Ovary (tissue), 9 donors: ENCODE measurements around the gene DSCAML1. TPM values are rescaled to one million over a fixed set of nuclear protein-coding genes. Genes with fewer than 3 reads are reported as not detected.

Source experiments
- DNase-seq, 5 donors: peaks; one replicate each; pipeline ENCODE4 v3.0.0-alpha.2; 2019 to 2020
- H3K27ac ChIP-seq, 2 donors: fragments of 200-600 bp; one replicate each; pipeline versions ENCODE4 v1.5.1 to v1.8.0; 2019 to 2022
- H3K27me3 ChIP-seq: fragments of 200-600 bp; one replicate; pipeline ENCODE4 v1.8.0; 2022
- H3K36me3 ChIP-seq: fragments of 200-600 bp; sonication (generic); one replicate; pipeline ENCODE4 v1.5.1; 2019
- H3K4me1 ChIP-seq: one replicate; pipeline ENCODE4 v1.8.1; 2013; ENCODE audit warnings: mild to moderate bottlenecking, moderate library complexity; ENCODE audit not compliant: insufficient read depth
- H3K4me3 ChIP-seq: fragments of 200-600 bp; sonication (generic); one replicate; pipeline ENCODE4 v1.5.1; 2017
- H3K9me3 ChIP-seq, 2 donors: fragments of 200-600 bp in 1 of 2; sonication (generic) in 1 of 2; one replicate each; pipeline versions ENCODE4 v1.5.1 to v1.8.1; 2013 to 2019; ENCODE audit warnings: mild to moderate bottlenecking in 1 of 2, moderate library complexity in 1 of 2
- EP300 ChIP-seq: sonication (generic); formaldehyde crosslinking; IDR thresholded peaks from one replicate; pipeline ENCODE4 v1.6.1; 2017; ENCODE audit warnings: antibody characterized with exemption
- POLR2A ChIP-seq: fragments of 450-650 bp; IDR thresholded peaks from one replicate; pipeline ENCODE4 v1.6.1; 2017; ENCODE audit warnings: antibody characterized with exemption, mild to moderate bottlenecking, moderate library complexity
- WGBS, 3 donors: extraction: QIAGEN DNeasy Blood & Tissue Kit in 1 of 3; methylation state at CpG; one replicate each; pipeline versions ENCODE4 v1.1.5 to v1.1.7; 2013 to 2017; 5-methylcytosine and 5-hydroxymethylcytosine counted together
- intact Hi-C, 4 donors: fragments of 100-400 bp; cut with DNase I; formaldehyde crosslinking; loops; one replicate each; pipeline versions ENCODE4 v1.11.0 to v1.15.1; 2022 to 2023
- polyA plus RNA-seq, 2 donors: library from polyadenylated mRNA; stranded (reverse); fragments of 200-250 nt in 1 of 2; fragments of 350-450 nt in 1 of 2; fragmentation: Illumina TruSeq in 1 of 2; extraction: RNeasy Lipid Tissue Mini Kit (QIAGEN cat#74804) in 1 of 2; gene quantifications; one replicate each; pipeline ENCODE4 v1.2.3, GENCODE V29; 2013 to 2014
- total RNA-seq, 7 donors: library from RNA; depleted of rRNA in 2 of 7; stranded (reverse); fragments of >200 nt in 2 of 7; fragmentation: NEBNext Ultra II Directional in 3 of 7; extraction: Animal tissue kit (Norgen Biotek cat#: 25700) in 3 of 7; gene quantifications; one replicate each; pipeline versions ENCODE4 v1.1.0 to v1.2.4, GENCODE V29; 2016 to 2023
- TF ChIP-seq, protein P1 (sequence below), 3 donors: fragments of 450-650 bp in 2 of 3; fragments of 200-600 bp in 1 of 3; IDR thresholded peaks; one replicate each; pipeline versions ENCODE4 v1.5.1 to v1.8.0; 2016 to 2022; ENCODE audit warnings: antibody characterized with exemption in 3 of 3, mild to moderate bottlenecking in 1 of 3
- donor health status: DM: no; HTN: no; CAD: no; lungs with moderate emphysema.
- donor health status: DM: no; HTN: no; CAD: no.
- donor health status: Bipolar disorder and iron deficiency.
- donor health status: DM: yes; HTN: yes; CAD: no.
- donor health status: DM: no; HTN: no; CAD: no.
- donor health status: DM: yes; HTN: yes; CAD: no.

Gene DSCAML1
- total and polyA plus RNA-seq, 9 donors: 0.77 to 16.5 (median 10.6) TPM

DNA sequence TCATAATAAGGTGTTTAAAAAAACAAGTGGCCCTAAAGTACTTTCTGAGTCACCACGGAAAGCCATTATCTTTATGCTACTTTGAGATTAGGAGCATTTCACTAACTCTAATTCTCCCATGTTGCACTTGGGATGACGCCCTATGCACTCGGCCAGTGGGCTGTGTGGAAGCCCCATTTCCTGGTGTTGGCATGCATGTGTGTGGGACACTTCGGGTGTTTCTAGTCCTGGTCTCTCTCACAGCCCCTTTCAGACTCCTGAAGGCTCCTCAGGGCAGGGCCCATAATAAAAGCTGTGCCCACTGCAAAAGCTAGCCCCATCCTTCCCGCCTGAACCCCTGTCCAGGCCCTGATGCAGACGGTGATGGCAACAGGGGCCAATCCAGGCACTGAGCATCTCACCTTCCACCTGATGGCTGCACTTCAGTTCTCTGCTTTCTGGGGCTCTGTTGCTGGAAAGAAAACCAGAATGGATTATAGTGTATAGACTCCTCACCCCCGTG is 42.4 kb upstream of the DSCAML1 start:
- no peaks in the 10 kb centered on the region for H3K36me3 ChIP-seq
- DNase-seq: peak in 2 of 5 donors; percentile 7 to 10
- H3K27me3 ChIP-seq: no peaks in the 10 kb centered on the region
- TF ChIP-seq, protein P1, sequence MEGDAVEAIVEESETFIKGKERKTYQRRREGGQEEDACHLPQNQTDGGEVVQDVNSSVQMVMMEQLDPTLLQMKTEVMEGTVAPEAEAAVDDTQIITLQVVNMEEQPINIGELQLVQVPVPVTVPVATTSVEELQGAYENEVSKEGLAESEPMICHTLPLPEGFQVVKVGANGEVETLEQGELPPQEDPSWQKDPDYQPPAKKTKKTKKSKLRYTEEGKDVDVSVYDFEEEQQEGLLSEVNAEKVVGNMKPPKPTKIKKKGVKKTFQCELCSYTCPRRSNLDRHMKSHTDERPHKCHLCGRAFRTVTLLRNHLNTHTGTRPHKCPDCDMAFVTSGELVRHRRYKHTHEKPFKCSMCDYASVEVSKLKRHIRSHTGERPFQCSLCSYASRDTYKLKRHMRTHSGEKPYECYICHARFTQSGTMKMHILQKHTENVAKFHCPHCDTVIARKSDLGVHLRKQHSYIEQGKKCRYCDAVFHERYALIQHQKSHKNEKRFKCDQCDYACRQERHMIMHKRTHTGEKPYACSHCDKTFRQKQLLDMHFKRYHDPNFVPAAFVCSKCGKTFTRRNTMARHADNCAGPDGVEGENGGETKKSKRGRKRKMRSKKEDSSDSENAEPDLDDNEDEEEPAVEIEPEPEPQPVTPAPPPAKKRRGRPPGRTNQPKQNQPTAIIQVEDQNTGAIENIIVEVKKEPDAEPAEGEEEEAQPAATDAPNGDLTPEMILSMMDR (IDR thresholded peaks at IDR 0.05): no peak
- TF ChIP-seq EP300 (no peak), POLR2A (no peak)
- H3K4me1 ChIP-seq: peaks cover 3% of the 10 kb centered on the region
- no peak overlapping the region for H3K4me3 ChIP-seq
- no peak overlapping the region for H3K27ac ChIP-seq
- intact Hi-C loops: no loop called here
- H3K9me3 ChIP-seq: no peaks in the 10 kb centered on the region
- 80 to 83% (median 83%) methylated on average over 7 of the region's 7 CpGs for WGBS, 3 donors

DNA sequence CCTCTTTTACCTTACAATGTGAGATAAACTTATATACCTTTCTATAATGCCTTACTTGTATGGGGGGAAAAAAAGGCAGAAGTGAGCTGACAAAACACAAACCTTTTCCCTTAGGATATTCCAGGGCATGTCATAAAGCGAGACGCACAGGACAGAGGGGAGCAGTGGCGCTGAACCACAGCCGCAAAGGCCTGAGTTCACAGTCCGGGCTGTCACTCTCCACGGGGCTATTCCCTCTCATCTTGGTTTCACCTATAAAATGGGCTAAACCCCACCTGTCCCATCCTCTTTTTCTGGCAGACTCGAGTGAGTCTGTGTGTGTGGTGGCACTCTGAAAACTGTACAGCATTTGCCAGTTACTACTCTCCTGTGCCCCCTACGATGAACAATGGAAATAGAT is 41.9 kb upstream of the DSCAML1 start:
- DNase-seq: peak in 1 of 5 donors; percentile 3
- TF ChIP-seq, protein P1 (IDR thresholded peaks at IDR 0.05): no peak
- Histone ChIP-seq H3K9me3 (no peaks in the 10 kb centered on the region), H3K27ac (no peak overlapping the region), H3K4me3 (no peak overlapping the region), H3K27me3 (no peaks in the 10 kb centered on the region), H3K4me1 (peaks cover 4% of the 10 kb centered on the region), H3K36me3 (no peaks in the 10 kb centered on the region)
- 76 to 84% (median 82%) methylated on average over 8 of the region's 8 CpGs for WGBS, 3 donors
- intact Hi-C loops: no loop called here

DNA sequence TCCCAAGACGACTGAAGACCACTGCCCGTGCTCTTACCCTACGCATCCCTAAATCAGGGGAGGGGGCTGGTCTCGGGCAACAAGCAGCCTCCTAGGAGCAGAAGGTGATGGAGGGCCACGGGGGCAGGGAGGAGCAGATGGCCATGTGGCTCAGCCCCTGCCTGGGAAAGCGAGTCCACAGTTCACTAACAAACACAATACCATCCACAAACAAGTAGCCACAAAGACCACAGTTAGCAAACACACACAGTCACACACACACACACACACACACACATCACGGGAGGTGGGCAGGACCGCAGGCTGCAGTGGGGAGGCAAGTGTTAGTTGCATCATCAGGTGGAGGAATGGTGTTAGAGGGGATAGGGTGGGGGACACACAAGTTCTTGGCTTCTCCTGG is 40.8 kb upstream of the DSCAML1 start:
- DNase-seq: peak in 2 of 5 donors; percentile 10
- H3K27ac ChIP-seq: no peak overlapping the region
- intact Hi-C loops: no loop called here
- WGBS, 3 donors: 81 to 82% (median 82%) methylated on average over 8 of the region's 8 CpGs
- H3K9me3 ChIP-seq: no peaks in the 10 kb centered on the region
- no peak overlapping the region for H3K4me3 ChIP-seq
- H3K36me3 ChIP-seq: no peaks in the 10 kb centered on the region
- peaks cover 8% of the 10 kb centered on the region for H3K4me1 ChIP-seq
- H3K27me3 ChIP-seq: no peaks in the 10 kb centered on the region
- TF ChIP-seq EP300: no peak

- Histone ChIP-seq H3K27me3 (no peaks in the 10 kb centered on the region), H3K27ac (no peak overlapping the region), H3K9me3 (no peaks in the 10 kb centered on the region), H3K4me3 (no peak overlapping the region), H3K4me1 (peaks cover 8% of the 10 kb centered on the region), H3K36me3 (no peaks in the 10 kb centered on the region)
- TF ChIP-seq EP300: no peak
- no peak for TF ChIP-seq POLR2A
- TF ChIP-seq, protein P1 (IDR thresholded peaks at IDR 0.05): no peak
- intact Hi-C loops: no loop called here
- DNase-seq: peak in 4 of 5 donors; percentile 14 to 31 (median 16)
- 73 to 74% (median 73%) methylated on average over 18 of the region's 18 CpGs for WGBS, 3 donors
Observed at GRCh38 chr11:117837070-117837776, 40.2 kb upstream of the DSCAML1 start.
